ENCODE data around the gene CARS1.
A peak's percentile ranks its signal among the peaks of the same experiment; 100 is the strongest.

DNA sequence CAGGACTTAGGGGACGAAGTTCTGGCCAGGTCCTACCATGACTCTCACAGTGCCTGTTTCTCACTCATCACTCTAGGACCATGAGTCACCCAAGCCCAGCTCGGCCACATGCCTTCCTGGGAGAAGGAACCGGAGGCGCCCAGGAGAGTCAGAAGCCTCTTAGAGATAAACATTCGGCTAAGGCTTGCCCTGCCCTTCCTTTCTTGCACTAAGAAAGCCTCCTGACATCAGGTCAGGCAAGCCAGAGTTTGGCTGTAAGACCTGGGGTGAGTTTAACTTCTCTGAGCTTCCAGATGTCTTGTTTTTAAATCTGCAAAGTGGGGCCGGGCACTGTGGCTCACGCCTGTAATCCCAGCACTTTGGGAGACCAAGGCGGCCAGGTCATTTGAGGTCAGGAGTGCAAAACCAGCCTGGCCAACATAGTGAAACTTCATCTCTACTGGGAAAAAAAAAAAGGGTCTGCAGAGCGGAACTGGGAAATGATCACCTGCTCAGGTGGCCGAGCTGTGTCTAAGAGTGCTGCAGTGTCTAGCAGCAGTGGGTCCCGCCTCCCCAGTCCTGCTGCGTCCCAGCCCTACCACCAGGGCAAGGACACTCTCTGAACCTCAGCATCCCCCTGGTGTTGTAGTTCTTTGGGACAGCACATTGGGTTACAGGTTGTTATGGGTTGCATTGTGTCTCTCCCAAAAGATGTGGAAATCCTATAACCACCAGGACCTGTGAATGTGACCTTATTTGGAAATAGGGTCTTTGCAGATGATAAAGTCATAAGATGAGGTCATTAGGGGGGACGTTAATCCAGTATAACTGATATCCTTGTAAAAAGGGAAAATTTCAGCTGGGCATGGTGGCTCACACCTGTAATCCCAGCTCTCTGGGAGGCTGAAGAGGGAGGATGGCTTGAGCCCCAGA lies 1.8 kb upstream of the CARS1 start:
- TF ChIP-seq ZNF274 (IDR thresholded peaks at IDR 0.05; ENCODE audit: borderline replicate concordance, low read depth, low read length), result no peak
- peak in 1 of 3 experiments; percentile 49 for TF ChIP-seq YY1 (IDR thresholded peaks at IDR 0.05; ENCODE audit: borderline replicate concordance in 1 of 3, control insufficient read depth in 1 of 3, extremely low read depth in 1 of 3, insufficient read depth in 3 of 3, insufficient read length in 1 of 3, insufficient replicate concordance in 2 of 3, low read depth in 1 of 3, low read length in 2 of 3)
- TF ChIP-seq GATAD2A (IDR thresholded peaks at IDR 0.05), result no peak
- TF ChIP-seq, protein P1, sequence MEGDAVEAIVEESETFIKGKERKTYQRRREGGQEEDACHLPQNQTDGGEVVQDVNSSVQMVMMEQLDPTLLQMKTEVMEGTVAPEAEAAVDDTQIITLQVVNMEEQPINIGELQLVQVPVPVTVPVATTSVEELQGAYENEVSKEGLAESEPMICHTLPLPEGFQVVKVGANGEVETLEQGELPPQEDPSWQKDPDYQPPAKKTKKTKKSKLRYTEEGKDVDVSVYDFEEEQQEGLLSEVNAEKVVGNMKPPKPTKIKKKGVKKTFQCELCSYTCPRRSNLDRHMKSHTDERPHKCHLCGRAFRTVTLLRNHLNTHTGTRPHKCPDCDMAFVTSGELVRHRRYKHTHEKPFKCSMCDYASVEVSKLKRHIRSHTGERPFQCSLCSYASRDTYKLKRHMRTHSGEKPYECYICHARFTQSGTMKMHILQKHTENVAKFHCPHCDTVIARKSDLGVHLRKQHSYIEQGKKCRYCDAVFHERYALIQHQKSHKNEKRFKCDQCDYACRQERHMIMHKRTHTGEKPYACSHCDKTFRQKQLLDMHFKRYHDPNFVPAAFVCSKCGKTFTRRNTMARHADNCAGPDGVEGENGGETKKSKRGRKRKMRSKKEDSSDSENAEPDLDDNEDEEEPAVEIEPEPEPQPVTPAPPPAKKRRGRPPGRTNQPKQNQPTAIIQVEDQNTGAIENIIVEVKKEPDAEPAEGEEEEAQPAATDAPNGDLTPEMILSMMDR (IDR thresholded peaks at IDR 0.05 in 2 of 3, conservative IDR thresholded peaks at IDR 0.05 in 1 of 3; ENCODE audit: insufficient read depth in 2 of 3, low read depth in 1 of 3, low read length in 3 of 3), result peak; percentile 22 to 61 (median 36); a peak in 4 of 6 replicates
- no peak for TF ChIP-seq ZSCAN32 (CRISPR knock-in tag; IDR thresholded peaks at IDR 0.05)
- TF ChIP-seq, protein P2, sequence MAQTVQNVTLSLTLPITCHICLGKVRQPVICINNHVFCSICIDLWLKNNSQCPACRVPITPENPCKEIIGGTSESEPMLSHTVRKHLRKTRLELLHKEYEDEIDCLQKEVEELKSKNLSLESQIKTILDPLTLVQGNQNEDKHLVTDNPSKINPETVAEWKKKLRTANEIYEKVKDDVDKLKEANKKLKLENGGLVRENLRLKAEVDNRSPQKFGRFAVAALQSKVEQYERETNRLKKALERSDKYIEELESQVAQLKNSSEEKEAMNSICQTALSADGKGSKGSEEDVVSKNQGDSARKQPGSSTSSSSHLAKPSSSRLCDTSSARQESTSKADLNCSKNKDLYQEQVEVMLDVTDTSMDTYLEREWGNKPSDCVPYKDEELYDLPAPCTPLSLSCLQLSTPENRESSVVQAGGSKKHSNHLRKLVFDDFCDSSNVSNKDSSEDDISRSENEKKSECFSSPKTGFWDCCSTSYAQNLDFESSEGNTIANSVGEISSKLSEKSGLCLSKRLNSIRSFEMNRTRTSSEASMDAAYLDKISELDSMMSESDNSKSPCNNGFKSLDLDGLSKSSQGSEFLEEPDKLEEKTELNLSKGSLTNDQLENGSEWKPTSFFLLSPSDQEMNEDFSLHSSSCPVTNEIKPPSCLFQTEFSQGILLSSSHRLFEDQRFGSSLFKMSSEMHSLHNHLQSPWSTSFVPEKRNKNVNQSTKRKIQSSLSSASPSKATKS (CRISPR knock-in tag; IDR thresholded peaks at IDR 0.05), result no peak
- TF ChIP-seq ZBTB7A (IDR thresholded peaks at IDR 0.05; ENCODE audit: borderline replicate concordance, control insufficient read depth, low read depth, low read length), result 0 out of 2 replicates have a peak, but pooled peaks have one; percentile 9
- TF ChIP-seq PHF8 (IDR thresholded peaks at IDR 0.05; ENCODE audit: borderline replicate concordance, low read length), result no peak; the same call in 1 of the 2 replicates
- TF ChIP-seq CREM (IDR thresholded peaks at IDR 0.05; ENCODE audit: low read depth), result 0 out of 2 replicates have a peak, but pooled peaks have one; percentile 46
- no peak for TF ChIP-seq KDM4B (IDR thresholded peaks at IDR 0.05; ENCODE audit: borderline replicate concordance in 2 of 2, low read depth in 1 of 2)
- no peak for TF ChIP-seq ZKSCAN3 (CRISPR knock-in tag; IDR thresholded peaks at IDR 0.05)
- TF ChIP-seq CEBPB (tag; IDR thresholded peaks at IDR 0.05), result peak; percentile 24; the same call in 1 of the 2 replicates
